Left colon (tissue), 2 donors: Measurements from ENCODE around the gene ERGIC3. TPM values are rescaled to one million over a fixed set of nuclear protein-coding genes. Genes with fewer than 3 reads are reported as not detected.

Source experiments
- ATAC-seq: fragments of 200-7000 bp; cut with Tn5 transposase; one replicate; pipeline ENCODE4 v1.9.1; 2020; ENCODE audit warnings: mild to moderate bottlenecking, moderate library complexity
- DNase-seq, 2 donors: peaks; one replicate each; pipeline ENCODE4 v3.0.0-alpha.2; 2020
- intact Hi-C, 2 donors: fragments of 100-400 bp; cut with DNase I in 1 of 2; cut with micrococcal nuclease in 1 of 2; formaldehyde crosslinking; loops; one replicate each; pipeline versions ENCODE4 v1.11.2 to v1.14.0; 2022; cut with DNase I, micrococcal nuclease
- total RNA-seq, 2 donors: library from RNA; stranded (reverse); fragmentation: NEBNext Ultra II Directional; extraction: Animal tissue kit (Norgen Biotek cat#: 25700); gene quantifications; one replicate each; pipeline ENCODE4 v1.2.1, GENCODE V29; 2021
- donor health status: DM: no; HTN: no; CAD: no.
- donor health status: DM: yes; HTN: yes; CAD: no.

The ERGIC3 gene
- total RNA-seq, 2 donors from 2014 or later, result 262 to 278 TPM

DNA sequence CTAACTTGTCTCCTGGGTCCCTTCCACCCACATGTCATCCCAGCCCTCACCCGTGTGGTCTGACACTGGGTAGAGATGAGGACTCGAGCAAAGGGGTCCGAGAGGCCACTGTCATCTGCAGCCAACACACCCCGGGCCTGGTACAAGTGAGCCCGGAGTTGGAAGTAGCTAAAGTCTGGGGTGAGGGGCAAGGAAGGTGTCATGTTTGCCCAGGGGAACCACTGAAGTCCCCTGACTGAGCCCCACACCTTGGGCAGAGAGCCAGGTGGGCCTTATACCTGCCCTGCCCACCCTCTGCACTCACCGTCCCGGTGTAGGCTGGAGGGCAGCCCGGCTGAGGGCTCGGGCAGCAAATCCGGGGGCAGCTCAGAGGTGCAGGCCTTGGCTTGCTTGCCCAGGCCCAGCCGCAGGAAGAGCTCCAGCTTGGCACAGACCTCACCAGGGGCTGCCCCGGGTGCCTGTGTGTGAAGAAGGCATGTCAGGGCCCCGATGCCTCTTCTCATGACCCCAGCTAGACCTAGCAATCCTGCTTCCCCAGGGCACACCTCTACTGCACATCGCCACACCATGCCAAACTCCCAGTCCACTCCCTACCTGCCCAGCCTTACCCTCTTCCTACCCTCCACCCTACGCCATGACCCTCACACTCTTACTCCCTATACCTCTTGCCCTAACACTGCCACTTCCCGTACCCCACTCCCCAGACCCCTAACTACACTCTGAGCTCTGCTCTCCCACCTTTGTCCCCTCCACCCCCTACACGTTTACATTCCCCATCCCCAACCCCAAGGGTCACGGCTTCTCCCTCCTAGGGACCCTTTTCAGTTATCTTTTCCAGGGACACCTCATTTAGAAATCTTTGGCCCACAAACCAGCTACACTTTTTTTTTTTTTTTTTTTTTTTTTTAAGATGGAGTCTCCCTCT, 42.0 kb downstream of the ERGIC3 start:
- intact Hi-C loops, result no loop called here
- DNase-seq (no peak), ATAC-seq (no peak)

DNA sequence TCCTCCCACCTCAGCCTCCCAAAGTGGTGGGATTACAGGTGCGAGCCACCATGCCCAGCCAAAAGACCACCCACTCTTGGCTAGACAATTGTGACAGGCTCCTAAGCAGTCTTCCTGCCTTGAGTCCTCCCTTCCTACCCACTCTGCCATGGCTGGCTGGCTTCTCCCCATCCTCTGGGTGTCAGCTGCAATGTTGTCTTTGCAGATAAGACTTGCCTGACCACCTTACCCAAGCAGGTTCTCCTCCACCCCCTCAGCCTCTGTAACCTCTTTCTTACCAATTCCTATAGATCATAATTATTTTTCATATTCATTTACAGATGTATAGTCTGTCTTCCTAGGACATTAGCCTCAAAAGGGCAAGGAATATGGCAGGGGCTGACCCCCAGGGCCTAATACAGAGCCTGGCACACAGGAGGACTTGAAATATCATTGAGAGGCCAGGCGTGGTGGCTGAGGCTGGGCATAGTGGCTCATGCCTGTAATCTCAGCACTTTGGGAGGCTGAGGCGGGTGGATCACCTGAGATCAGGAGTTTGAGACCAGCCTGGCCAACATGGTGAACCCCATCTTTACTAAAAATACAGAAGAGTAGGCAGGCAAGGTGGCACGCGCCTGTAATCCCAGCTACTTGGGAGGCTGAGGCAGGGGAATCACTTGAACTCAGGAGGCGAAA, 45.0 kb downstream of the ERGIC3 start:
- intact Hi-C loops, result no loop called here

DNA sequence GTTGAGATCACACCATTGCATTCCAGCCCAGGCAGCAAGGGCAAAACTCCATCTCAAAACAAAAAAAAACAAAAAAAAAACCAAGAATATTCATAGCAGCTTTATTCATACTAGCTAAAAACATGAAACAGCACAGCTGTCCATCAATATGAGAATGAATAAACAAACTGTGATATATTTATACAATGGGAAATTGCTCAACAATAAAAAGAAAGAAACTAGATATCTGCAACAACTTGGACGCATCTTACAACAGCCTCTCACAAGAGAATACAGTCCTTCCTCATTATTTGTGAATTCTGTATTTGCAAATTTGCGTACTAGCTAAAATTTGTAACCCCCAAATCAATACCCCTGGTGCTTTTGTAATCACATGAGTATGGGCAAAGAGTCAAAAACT, 45.6 kb downstream of the ERGIC3 start:
- no peak for DNase-seq
- intact Hi-C loops, result no loop called here
- no peak for ATAC-seq

More for the DNA sequence above, 45.0 kb downstream of the ERGIC3 start:
- no peak for ATAC-seq
- DNase-seq, result no peak

DNA sequence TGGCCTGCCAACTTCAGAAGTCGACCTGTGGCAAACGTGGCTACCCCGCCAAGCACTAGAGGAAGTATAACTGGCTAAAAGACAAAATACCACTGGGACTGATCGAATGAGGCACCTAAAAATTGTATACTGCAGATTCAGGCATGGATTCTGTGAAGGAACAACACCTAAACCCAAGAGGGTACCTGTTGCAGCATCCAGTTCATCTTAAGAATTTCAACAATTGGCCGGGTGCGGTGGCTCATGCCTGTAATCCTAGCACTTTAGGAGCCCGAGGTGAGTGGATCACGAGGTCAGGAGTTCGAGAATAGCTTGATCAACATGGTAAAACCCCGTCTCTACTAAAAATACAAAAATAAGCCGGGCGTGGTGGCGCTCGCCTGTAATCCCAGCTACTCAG, 46.5 kb downstream of the ERGIC3 start:
- intact Hi-C loops, result no loop called here
- DNase-seq, result no peak
- no peak for ATAC-seq

DNA sequence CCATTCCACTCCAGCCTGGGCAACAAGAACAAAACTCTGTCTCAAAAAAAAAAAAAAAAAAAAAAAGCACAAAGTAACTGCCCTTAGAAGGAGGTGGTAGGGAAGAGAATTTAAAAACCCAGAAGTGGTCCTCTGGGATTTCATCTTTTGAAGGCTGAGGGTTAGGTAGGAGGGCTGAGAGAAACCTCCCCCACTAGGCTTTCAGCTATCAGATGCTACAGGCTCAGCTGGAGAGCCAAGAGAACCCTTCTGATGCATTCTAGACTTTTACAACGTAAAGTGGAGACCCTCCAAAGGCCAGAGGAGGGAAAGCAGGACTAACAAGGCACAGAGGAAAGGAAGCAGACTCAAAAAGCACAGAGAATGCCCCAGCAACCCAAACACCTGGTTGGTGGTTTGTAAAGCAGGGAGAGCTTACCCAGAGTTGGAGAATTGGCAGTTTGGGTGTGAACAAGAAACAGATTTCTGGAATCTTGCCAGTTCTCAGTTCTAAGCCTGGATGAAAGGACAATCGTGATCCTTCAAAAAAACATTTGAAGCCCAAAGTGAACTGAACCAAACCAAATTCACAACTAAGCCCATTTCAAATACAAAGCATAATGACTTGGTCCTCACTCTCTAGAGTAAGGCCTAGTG, 50.6 kb downstream of the ERGIC3 start:
- no peak for DNase-seq
- ATAC-seq, result peak; percentile 77
- intact Hi-C loops, result no loop called here

DNA sequence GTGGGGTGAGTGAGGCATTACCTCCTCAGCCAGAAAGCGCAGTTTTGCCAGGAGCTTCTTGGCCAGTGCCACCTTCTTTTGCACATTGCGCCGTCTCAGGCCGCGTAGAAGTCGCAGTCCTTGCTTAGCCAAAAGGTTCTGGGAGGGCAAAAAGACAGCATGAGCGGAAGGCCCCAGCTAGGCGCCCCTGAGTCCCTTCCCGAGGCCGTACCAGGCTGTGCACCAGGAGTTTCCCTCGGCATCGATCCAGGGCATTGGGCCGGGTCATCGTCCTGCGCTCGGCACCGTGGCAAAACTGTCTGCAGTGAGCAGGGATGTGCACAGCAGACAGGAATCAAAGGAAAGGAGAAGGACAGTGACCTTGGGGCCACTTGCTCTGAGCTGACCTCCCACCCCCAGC, 53.6 kb downstream of the ERGIC3 start:
- DNase-seq (no peak), ATAC-seq (no peak)
- intact Hi-C loops, result no loop called here

DNA sequence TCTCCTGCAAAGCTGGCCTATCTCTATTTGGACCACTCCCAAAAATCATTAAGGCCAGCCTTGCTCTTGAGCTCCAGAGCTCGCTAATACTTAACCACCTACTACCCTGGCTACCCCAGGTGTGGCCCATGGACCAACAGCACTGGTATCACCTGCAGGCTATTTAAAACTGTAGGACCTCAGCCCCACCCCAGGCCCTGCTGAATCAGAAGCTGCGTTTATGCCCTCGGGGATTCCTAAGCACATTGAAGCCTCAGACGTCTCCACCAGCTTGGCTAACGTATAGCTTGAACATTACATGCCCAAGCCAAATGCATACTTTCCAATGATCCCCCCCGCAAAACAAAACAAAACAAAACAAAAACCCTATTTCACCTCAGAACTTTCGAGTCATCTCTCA, 54.0 kb downstream of the ERGIC3 start:
- intact Hi-C loops, result no loop called here
- DNase-seq (no peak), ATAC-seq (peak; percentile 21)

DNA sequence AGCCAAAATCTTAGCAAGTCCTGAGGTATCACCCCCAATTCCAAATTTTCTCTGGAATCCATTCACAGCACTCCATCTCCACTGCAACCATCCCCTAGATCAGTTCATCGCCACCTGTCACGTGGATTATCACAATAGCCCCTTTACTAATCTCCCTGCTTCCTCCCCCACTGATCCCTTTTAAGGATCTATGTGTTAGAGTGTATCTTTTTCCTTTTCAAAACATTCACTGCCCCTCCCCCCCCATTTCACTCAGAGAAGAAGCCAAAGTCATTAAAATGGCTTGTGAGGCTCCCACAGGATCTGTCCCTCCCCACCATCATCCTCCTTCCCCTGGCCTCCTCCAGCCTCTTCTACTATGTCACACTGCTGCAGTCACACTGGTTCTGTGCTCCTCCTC, 55.3 kb downstream of the ERGIC3 start:
- intact Hi-C loops, result no loop called here
- ATAC-seq, result no peak
- DNase-seq, result no peak

DNA sequence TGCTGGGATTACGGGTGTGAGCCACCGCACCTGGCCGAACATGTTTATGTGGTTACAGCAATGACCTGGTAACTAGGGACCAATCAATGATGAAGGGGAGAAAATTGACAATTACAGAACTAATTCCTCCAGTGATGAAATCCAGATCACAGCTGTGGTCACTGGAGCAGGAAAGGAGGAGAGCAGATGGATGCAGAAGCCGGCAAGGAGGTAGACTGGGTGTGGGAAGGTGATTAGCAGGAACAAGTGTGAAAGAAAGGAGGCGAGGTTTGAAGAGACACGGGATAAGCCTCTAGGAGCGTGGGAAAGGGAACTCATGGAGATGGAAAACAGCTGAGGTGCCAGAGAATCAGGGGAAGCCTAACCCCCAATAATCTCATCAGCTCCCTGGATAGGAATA, 56.6 kb downstream of the ERGIC3 start:
- ATAC-seq (peak; percentile 2), DNase-seq (no peak)
- intact Hi-C loops, result no loop called here

DNA sequence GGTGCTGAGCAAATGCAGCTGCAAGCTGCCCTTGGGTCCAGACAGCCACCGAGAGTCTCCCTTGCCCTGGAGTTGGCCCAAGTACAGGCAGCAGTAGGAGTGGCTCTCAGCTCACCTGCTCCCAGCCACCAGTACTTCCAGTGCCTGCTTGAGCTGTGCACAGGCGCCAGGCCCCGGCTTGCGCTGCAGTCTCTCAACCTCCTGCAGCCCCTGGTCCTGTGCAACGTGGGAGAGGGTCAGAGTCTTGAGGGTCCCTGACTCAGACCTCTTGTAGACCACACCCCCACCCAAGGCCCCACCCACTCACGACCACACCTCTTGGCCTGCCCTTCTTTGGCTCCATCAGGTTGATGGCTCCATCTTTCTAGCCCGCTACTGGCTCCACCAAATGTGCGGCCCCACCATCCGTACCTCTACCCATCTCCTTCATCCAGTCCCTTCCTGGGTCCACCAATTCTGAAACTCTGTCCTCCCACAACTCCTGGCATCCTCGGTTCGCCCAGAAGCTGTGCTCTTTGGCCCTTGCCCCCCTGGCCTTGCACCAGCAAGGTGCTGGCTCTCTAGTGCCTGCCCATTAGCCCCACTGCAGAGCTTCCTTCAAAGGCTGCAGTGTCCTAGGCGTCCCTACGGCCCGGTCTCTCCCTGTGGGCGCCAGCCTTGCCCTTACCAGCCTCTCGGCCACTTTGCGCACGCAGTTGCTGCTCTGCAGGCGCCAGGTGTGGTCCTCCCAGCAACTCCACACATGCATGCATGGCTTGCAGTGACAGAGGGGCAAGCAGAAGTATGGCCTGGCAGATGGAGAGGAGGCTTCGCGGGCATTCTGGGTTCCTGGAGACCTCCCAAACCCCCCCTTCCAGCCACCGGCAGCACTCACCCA, 57.3 kb downstream of the ERGIC3 start:
- ATAC-seq (peak; percentile 70), DNase-seq (peak in 1 of 2 donors; percentile 50)
- intact Hi-C loops, result no loop called here

DNA sequence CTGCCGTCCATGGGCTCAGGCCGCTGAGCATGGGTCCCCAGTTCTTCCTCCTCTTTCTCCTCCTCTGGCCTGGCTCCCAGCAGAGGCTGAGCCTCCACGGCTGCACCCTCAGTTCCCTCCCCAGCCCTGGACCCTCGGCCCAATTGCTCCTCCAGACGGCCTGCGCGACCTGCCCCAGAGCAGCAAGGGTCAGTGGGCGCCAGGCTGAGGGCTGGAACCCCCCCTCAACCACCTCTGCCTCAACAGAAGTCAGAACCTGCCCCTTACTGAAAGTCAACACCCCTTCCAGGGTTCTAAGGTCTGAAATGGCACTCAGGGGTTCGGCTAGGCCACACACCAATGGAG, 57.9 kb downstream of the ERGIC3 start:
- no peak for DNase-seq
- intact Hi-C loops, result no loop called here

DNA sequence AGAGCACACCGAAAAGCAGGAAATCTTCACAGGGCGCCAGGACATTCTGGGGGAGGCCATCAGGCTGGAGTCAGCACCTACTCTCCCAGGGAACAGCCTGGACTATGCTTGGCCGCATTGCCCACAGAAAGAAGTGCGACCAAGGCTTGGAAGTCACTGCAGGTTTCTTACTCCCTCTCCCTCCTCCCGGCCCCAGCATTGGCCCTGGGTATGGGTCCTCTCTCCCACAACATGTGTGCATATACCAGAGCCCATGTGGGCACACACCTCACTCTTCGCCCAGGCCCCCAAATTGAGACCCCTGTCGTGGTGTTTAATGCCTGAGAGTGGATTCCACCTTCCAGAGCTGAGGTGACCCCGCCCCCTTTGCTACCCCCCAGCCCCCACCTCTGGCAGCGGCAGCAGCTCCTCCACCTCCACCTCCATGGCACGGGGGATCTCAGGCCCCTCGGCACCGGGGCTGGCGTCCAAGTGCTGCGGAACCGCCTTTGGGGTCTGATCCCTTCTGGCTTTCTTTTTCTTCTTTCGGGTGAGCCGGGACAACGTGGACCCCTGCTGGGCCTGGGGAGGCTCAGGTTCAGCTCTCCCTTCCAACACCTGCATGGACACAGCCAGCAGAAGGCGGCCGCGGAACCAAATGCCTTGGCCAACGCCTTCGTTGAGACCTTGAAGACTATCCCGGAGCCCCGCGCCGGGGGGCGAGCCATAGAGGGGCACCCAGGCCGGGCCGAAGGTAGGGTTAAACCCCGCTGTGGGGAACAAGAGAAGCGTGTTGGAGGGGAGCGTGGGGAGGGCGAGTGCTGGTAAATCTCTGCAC, 58.5 kb downstream of the ERGIC3 start:
- no peak for DNase-seq
- ATAC-seq, result no peak
- intact Hi-C loops, result no loop called here

More for the DNA sequence above, 57.9 kb downstream of the ERGIC3 start:
- ATAC-seq, result no peak

DNA sequence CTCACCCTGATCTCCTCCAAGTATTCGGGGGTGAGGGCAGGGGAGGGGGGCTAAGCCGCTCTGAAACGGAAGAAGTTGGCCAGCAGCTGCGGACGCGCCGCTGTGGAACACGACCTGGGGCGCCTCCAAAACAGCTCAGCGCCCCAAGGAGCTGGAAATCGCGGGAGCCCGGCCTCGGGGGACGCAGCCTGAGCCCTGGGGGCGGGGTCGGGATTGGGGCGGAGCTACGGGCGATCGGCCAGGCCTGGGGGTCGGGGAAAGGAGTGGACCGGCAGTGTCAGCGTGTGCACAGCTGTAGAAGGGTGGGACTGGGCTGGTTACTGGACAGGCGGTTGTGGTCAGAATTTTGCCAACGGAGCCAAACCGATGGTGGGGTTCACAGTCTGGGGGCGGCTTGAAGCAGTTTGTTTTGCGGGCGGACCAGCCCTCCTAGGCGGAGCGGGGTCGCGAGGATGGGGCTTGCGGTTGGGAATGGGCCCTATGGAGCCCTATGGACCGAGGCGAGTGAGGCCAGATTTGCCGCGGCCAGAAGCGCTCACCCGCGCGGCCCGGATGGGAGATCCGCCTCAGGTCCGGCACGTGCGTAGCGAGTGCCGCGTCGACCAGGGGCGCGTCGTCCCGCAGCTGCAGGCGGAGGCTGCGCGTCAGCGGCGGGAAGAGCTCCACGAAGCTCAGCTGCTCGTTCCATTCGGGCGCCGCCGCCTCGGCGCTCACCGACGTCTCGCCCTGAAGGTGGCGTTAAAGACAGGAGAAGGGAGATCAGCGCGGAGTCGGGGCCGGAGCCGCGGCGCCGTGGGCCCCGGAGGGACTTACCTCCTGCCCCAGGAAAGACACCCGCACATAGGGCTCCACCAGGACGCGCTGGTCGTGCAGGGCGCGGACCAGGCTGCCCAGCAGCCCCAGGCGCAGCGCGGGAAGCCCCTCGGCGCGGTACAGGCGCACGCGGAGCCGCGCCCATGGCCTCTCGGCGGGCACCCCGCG, 59.4 kb downstream of the ERGIC3 start:
- intact Hi-C loops, result no loop called here
- DNase-seq, result peak; percentile 75 to 84
- peak; percentile 87 for ATAC-seq

DNA sequence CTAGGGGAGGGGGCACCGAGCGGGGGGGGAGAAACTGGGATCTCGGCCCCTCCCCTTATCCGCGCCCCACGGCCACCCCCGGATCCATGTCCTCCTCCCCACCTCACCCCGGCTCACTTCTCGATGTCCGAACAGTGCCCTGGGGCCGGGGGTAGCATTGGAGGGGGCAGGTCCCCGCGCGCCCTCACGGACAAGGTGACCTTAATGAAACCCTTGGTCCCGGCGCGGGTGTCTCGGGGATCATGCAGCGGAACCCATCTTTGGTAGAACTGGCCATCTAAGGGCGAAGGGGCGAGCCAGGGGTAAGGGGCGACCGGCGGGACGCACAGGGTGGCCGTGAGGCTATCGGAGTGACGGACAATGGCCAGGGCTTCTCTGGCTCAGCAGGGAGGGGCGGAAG, 60.1 kb downstream of the ERGIC3 start:
- DNase-seq (peak in 1 of 2 donors; percentile 22), ATAC-seq (no peak)
- intact Hi-C loops, result no loop called here

DNA sequence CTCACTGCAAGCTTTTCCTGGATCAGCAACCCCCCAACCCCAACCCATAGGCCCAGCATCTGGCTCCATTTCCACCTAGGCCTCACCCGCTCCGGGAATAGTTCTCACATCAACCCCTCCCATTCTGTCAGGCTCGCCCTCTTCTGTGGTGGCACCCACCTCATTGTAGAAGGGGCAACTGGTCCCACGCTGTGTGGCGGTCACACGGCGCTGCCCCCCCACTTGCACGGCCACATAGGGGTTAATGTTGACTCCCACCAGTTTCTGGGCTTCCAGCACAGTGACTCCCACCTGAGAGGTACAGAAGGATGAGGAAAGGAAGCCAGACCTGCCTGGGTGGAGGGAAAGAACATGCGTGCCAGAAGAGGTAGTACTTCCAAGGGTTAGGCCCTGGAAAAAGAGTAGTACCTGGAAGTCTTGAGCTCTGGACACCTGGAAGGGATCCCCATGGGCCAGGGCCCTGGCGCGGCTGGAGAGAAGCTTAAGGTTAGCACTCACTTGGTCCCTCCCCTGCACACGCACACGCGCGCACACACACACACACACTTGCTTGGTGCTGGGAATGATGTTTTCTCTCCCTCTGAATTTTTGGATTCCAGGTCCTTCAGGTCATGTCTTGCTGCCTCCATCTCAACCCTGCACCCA, 61.1 kb downstream of the ERGIC3 start:
- intact Hi-C loops, result no loop called here
- peak in 1 of 2 donors; percentile 25 for DNase-seq

DNA sequence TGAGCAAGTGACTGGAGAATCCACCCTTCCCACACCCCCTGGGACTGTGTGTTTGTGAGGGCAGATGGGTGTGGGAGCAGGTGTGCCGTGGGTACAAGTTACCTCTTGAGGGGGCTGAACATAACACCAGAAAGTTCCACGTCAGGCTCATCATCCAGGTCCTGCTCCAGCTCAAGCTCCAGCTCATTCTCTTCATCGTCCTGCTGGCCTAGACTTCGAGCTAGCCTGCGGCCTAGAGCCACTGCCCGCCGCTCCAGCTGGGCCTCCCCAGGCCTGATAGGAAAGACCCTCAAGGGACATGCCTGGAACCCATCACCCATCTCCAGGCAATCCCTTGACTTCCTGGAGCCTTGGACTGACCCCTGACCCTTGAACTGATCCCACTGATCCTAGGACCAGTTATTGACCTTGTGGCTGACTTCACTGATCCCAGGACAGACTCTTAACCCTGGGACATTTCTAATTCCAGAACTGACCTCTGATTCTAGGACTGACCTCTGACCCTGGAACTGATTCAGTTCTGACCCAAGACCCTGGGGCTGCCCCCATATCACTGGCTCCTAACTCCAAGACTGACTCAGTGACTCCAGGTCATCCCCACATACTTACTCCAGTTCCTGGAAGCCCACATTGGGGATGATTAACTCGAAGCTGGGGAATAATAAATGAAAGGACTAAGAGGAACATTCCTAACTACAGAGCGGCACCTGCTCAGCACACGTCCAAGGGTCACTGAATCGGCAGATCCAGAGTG, 62.0 kb downstream of the ERGIC3 start:
- intact Hi-C loops, result no loop called here
- ATAC-seq, result no peak
- DNase-seq, result peak in 1 of 2 donors; percentile 10

More for the DNA sequence above, 61.1 kb downstream of the ERGIC3 start:
- ATAC-seq, result no peak
